ENCODE measurements around the gene ATXN10.

DNA sequence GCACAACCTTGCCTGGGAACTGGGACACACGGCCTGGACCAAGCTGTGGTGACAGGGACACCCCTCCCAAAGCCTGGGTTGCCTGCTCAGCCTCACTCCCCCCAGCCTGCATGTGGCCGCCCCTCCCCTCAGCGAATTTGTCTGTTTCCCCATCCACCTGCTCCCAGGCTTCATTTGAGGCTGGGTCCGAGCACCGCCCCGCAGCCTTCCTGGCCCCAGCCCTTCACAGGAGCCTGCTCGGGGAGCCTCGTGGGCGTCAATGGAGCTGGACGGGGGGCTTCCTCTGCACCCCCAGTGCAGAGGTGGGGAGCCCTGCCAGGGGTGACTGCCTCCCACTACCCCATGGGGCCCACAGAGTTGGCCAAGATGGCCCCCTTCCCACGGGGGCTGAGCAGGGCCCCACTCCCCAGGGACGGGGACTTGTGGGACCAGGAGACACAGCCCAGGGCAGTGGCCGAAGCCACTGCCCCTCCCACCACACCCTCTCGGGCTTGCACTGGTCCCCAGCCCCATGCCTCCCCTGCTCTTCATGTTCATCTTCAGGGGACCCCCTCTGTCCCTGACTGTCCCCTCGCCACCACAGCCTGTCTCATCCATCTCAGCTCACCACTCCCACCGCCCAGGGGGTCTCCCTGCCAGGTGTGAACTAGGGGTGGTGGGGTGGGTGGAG, 213.7 kb downstream of the ATXN10 start:
- TF ChIP-seq, protein P1, sequence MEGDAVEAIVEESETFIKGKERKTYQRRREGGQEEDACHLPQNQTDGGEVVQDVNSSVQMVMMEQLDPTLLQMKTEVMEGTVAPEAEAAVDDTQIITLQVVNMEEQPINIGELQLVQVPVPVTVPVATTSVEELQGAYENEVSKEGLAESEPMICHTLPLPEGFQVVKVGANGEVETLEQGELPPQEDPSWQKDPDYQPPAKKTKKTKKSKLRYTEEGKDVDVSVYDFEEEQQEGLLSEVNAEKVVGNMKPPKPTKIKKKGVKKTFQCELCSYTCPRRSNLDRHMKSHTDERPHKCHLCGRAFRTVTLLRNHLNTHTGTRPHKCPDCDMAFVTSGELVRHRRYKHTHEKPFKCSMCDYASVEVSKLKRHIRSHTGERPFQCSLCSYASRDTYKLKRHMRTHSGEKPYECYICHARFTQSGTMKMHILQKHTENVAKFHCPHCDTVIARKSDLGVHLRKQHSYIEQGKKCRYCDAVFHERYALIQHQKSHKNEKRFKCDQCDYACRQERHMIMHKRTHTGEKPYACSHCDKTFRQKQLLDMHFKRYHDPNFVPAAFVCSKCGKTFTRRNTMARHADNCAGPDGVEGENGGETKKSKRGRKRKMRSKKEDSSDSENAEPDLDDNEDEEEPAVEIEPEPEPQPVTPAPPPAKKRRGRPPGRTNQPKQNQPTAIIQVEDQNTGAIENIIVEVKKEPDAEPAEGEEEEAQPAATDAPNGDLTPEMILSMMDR (IDR thresholded peaks at IDR 0.05) = no peak
- no peak for TF ChIP-seq POLR2A (IDR thresholded peaks at IDR 0.05)
